ENCODE data around the gene GRIK5. TPM values are rescaled to one million over a fixed set of nuclear protein-coding genes. Genes with fewer than 3 reads are reported as not detected.

The GRIK5 gene
- total and polyA plus RNA-seq, 2 donors (not counting 3 experiments of a cell fraction or from before 2014, with no cell fraction given) = 0.80 to 2.2 TPM

- intact Hi-C loops (cut with micrococcal nuclease) = no loop called here
- TF ChIP-seq CTCF (IDR thresholded peaks at IDR 0.05; ENCODE audit: extremely low read depth in 1 of 2, insufficient read depth in 1 of 2, low read depth in 1 of 2, low read length in 2 of 2) (no peak), MAX (IDR thresholded peaks at IDR 0.05; ENCODE audit: insufficient read depth, insufficient read length) (no peak), POLR2AphosphoS5 (IDR thresholded peaks at IDR 0.05; ENCODE audit: insufficient read depth, low read depth, low read length) (no peak), POLR2A (IDR thresholded peaks at IDR 0.05; ENCODE audit: low read depth, low read length) (no peak), GATA2 (IDR thresholded peaks at IDR 0.05; ENCODE audit: insufficient read depth, insufficient read length, low read depth, low read length) (no peak), JUN (IDR thresholded peaks at IDR 0.05; ENCODE audit: borderline replicate concordance, insufficient read depth, insufficient read length, low read depth) (no peak), MYC (IDR thresholded peaks at IDR 0.05; ENCODE audit: low read depth, low read length) (no peak), EZH2 (IDR thresholded peaks at IDR 0.05; ENCODE audit: borderline replicate concordance, low read depth, low read length, severe bottlenecking) (no peak), FOS (IDR thresholded peaks at IDR 0.05; ENCODE audit: borderline replicate concordance, insufficient read depth, low read length) (no peak)
Measured at GRCh38 chr19:41988947-41989346, 81.1 kb downstream of the GRIK5 start.

More at GRCh38 chr19:41988947-41989346, 81.1 kb downstream of the GRIK5 start:
- H2AFZ ChIP-seq (ENCODE audit: low read depth, low read length) = no peak overlapping the region
- H3K4me3 ChIP-seq (replicated peaks in 1 of 3; ENCODE audit: insufficient read depth in 1 of 3, low read depth in 1 of 3, low read length in 3 of 3) = no peak overlapping the region
- H3K36me3 ChIP-seq (ENCODE audit: control insufficient read depth in 2 of 2, extremely low read depth in 1 of 2, insufficient read depth in 2 of 2, low read length in 2 of 2) = no peaks in the 10 kb centered on the region
- CTCF ChIA-PET = interaction anchor here (0.8 to 1.8 kb wide), 2 partner anchors 11 to 46 kb away, joined by 3 to 6 read pairs; no protein-coding TSS in a partner anchor
- no peaks in the 10 kb centered on the region for H3K79me2 ChIP-seq (ENCODE audit: control insufficient read depth, insufficient read depth, low read length)
- H3K9me1 ChIP-seq (replicated peaks; ENCODE audit: control insufficient read depth, extremely low read depth, insufficient read depth, low read length) = no peaks in the 10 kb centered on the region
- dilution Hi-C loops (cut with MboI; ENCODE audit: extremely low pct_ligation_motif_present, low sequenced_read_pairs) = no loop called here
- H3K9me3 ChIP-seq (replicated peaks; ENCODE audit: control insufficient read depth, insufficient read depth, low read length) = no peaks in the 10 kb centered on the region
- H3K27me3 ChIP-seq (ENCODE audit: control insufficient read depth in 2 of 2, insufficient read depth in 2 of 2, low read length in 2 of 2) = peaks cover 0 to 5% of the 10 kb centered on the region in 2 experiments
- no peaks in the 10 kb centered on the region for H4K20me1 ChIP-seq (replicated peaks; ENCODE audit: control insufficient read depth, extremely low read depth, insufficient read depth, low read length)
- no peaks in the 10 kb centered on the region for H3K4me1 ChIP-seq (ENCODE audit: control insufficient read depth, extremely low read depth, insufficient read depth, low read length)
- no peak overlapping the region for H3K4me2 ChIP-seq (ENCODE audit: insufficient read depth, low read length)
- BruUV-seq (replicated peaks) = no TSS peak
- H3K27ac ChIP-seq (ENCODE audit: insufficient read depth, low read depth, low read length) = no peak overlapping the region
- H3K9ac ChIP-seq (replicated peaks; ENCODE audit: extremely low read depth, insufficient read depth, low read length) = no peak overlapping the region
- no peak for FAIRE-seq
- DNase-seq (ENCODE audit: low read depth, low spot score) = no peak
- POLR2A ChIA-PET = interaction anchor here (0.6 kb wide), 1 partner anchor 14 kb away, joined by 3 read pairs; no protein-coding TSS in a partner anchor

Measured in endothelial cell of umbilical vein (primary cell).